H9 (cell line): ENCODE data around the gene NOP53. TPM values are rescaled to one million over a fixed set of nuclear protein-coding genes. Genes with fewer than 3 reads are reported as not detected.

Source experiments
- DNase-seq: peaks from one replicate; pipeline ENCODE4 v3.0.0-alpha.2; 2017
- H2AFZ ChIP-seq: one replicate; pipeline ENCODE4 v1.6.1; 2013; ENCODE audit warnings: mild to moderate bottlenecking, low read length, control low read depth, moderate library complexity
- H2AK5ac ChIP-seq: 2 replicates; pipeline ENCODE4 v1.6.1; 2013; ENCODE audit warnings: low read length, control low read depth, mixed read lengths; ENCODE audit not compliant: insufficient read length
- H2BK120ac ChIP-seq: one replicate; pipeline ENCODE4 v1.6.1; 2013; ENCODE audit warnings: low read depth, mild to moderate bottlenecking, low read length, control low read depth, inconsistent platforms; ENCODE audit not compliant: poor library complexity, severe bottlenecking
- H2BK12ac ChIP-seq: 2 replicates; pipeline ENCODE4 v1.6.1; 2013; ENCODE audit warnings: low read length, control low read depth, mixed read lengths, low read depth; ENCODE audit not compliant: insufficient read length
- H2BK15ac ChIP-seq: 2 replicates; pipeline ENCODE4 v1.6.1; 2013; ENCODE audit warnings: low read depth, low read length, control low read depth
- H2BK20ac ChIP-seq: one replicate; pipeline ENCODE4 v1.6.1; 2013; ENCODE audit warnings: low read depth, mild to moderate bottlenecking, low read length, control low read depth, inconsistent platforms; ENCODE audit not compliant: poor library complexity, severe bottlenecking
- H2BK5ac ChIP-seq: 2 replicates; pipeline ENCODE4 v1.6.1; 2013; ENCODE audit warnings: low read length, control low read depth, mixed read lengths; ENCODE audit not compliant: insufficient read length
- H3K14ac ChIP-seq: 2 replicates; pipeline ENCODE4 v1.6.1; 2013; ENCODE audit warnings: low read length, control low read depth; ENCODE audit not compliant: insufficient read depth
- H3K18ac ChIP-seq: 2 replicates; pipeline ENCODE4 v1.6.1; 2013; ENCODE audit warnings: low read depth, mild to moderate bottlenecking, mixed read lengths, low read length, control low read depth; ENCODE audit not compliant: insufficient read length
- H3K23ac ChIP-seq: 2 replicates; pipeline ENCODE4 v1.6.1; 2013; ENCODE audit warnings: low read length, control low read depth, mixed read lengths, low read depth; ENCODE audit not compliant: insufficient read length
- H3K23me2 ChIP-seq: 2 replicates; pipeline ENCODE4 v1.6.1; 2013; ENCODE audit warnings: low read depth, mild to moderate bottlenecking, mixed read lengths, low read length, control low read depth; ENCODE audit not compliant: insufficient read length, poor library complexity, severe bottlenecking
- H3K27ac ChIP-seq: 2 replicates; pipeline ENCODE4 v1.5.1; 2013; ENCODE audit warnings: low read length, control low read depth, mixed read lengths, low read depth; ENCODE audit not compliant: insufficient read length
- H3K27me3 ChIP-seq: 2 replicates; pipeline ENCODE4 v1.6.1; 2013; ENCODE audit warnings: low read length, control low read depth, inconsistent platforms; ENCODE audit not compliant: insufficient read depth
- H3K4ac ChIP-seq: 2 replicates; pipeline ENCODE4 v1.6.1; 2013; ENCODE audit warnings: low read depth, mild to moderate bottlenecking, control low read depth, inconsistent platforms, low read length, moderate library complexity
- H3K4me1 ChIP-seq: 2 replicates; pipeline ENCODE4 v1.6.1; 2013; ENCODE audit warnings: low read length, control low read depth, inconsistent platforms; ENCODE audit not compliant: insufficient read depth
- H3K4me2 ChIP-seq: 2 replicates; pipeline ENCODE4 v1.6.1; 2013; ENCODE audit warnings: low read length, control low read depth, mixed read lengths; ENCODE audit not compliant: insufficient read length, insufficient read depth
- H3K56ac ChIP-seq: 2 replicates; pipeline ENCODE4 v1.6.1; 2013; ENCODE audit warnings: low read depth, mild to moderate bottlenecking, mixed read lengths, low read length, control low read depth; ENCODE audit not compliant: insufficient read length
- H3K79me1 ChIP-seq: 2 replicates; pipeline ENCODE4 v1.6.1; 2013; ENCODE audit warnings: low read depth, mild to moderate bottlenecking, moderate library complexity, low read length, control low read depth, inconsistent platforms; ENCODE audit not compliant: insufficient read depth, poor library complexity, severe bottlenecking
- H3K79me2 ChIP-seq: 2 replicates; pipeline ENCODE4 v1.6.1; 2013; ENCODE audit warnings: low read length, control low read depth, inconsistent platforms; ENCODE audit not compliant: insufficient read depth
- H3K9ac ChIP-seq: 2 replicates; pipeline ENCODE4 v1.6.1; 2013; ENCODE audit warnings: low read length, control low read depth, mixed read lengths; ENCODE audit not compliant: insufficient read length; ENCODE audit errors: extremely low read depth
- H3K9me3 ChIP-seq: one replicate; pipeline ENCODE4 v1.6.1; 2013; ENCODE audit warnings: low read depth, low read length, inconsistent platforms; ENCODE audit not compliant: control insufficient read depth
- H3T11ph ChIP-seq: one replicate; pipeline ENCODE4 v1.6.1; 2013; ENCODE audit warnings: mild to moderate bottlenecking, low read length, control low read depth, inconsistent platforms
- H4K20me1 ChIP-seq: one replicate; pipeline ENCODE4 v1.6.1; 2013; ENCODE audit not compliant: control insufficient read depth, insufficient read length, insufficient read depth
- H4K5ac ChIP-seq: 2 replicates; pipeline ENCODE4 v1.6.1; 2013; ENCODE audit warnings: low read depth, mild to moderate bottlenecking, mixed read lengths, low read length, control low read depth; ENCODE audit not compliant: insufficient read length
- H4K8ac ChIP-seq: replicated peaks from 2 replicates; pipeline ENCODE4 v1.6.1; 2013; ENCODE audit warnings: low read length, control low read depth, mixed read lengths, low read depth; ENCODE audit not compliant: insufficient read length
- H4K91ac ChIP-seq: 2 replicates; pipeline ENCODE4 v1.6.1; 2013; ENCODE audit warnings: low read depth, mild to moderate bottlenecking, moderate library complexity, mixed read lengths, low read length, control low read depth; ENCODE audit not compliant: insufficient read length
- H3K27ac Mint-ChIP-seq, 3 experiments: 2 replicates in 2 of 3; 3 replicates in 1 of 3; pipeline ENCODE4 v1.8.0; 2020 to 2021; ENCODE audit warnings: mixed read lengths in 3 of 3, mild to moderate bottlenecking in 1 of 3, moderate library complexity in 1 of 3
- H3K27me3 Mint-ChIP-seq: 2 replicates; pipeline ENCODE4 v1.8.0; 2021; ENCODE audit warnings: low read depth, mild to moderate bottlenecking, moderate library complexity, mixed read lengths
- H3K36me3 Mint-ChIP-seq, 3 experiments: 2 replicates in 2 of 3; 3 replicates in 1 of 3; pipeline ENCODE4 v1.8.0; 2020 to 2021; ENCODE audit warnings: low read depth in 3 of 3, mixed read lengths in 3 of 3; ENCODE audit not compliant: insufficient read depth in 1 of 3
- H3K4me1 Mint-ChIP-seq, 2 experiments: 2 replicates each; pipeline ENCODE4 v1.8.0; 2020; ENCODE audit warnings: mixed read lengths in 2 of 2
- H3K4me3 Mint-ChIP-seq, 2 experiments: 2 replicates in 1 of 2; 3 replicates in 1 of 2; pipeline ENCODE4 v1.8.0; 2020 to 2021; ENCODE audit warnings: mild to moderate bottlenecking in 2 of 2, mixed read lengths in 2 of 2, moderate library complexity in 1 of 2
- H3K9me3 Mint-ChIP-seq, 2 experiments: 2 replicates in 1 of 2; 3 replicates in 1 of 2; pipeline ENCODE4 v1.8.0; 2020; ENCODE audit warnings: mild to moderate bottlenecking in 2 of 2, mixed read lengths in 2 of 2, moderate library complexity in 1 of 2
- CTCF ChIP-seq: fragments of 200-600 bp; sonication (generic); conservative IDR thresholded peaks from 3 replicates; pipeline ENCODE4 v1.8.0; 2021; ENCODE audit warnings: antibody characterized with exemption, mild to moderate bottlenecking
- WGBS: extraction: QIAGEN DNeasy Blood & Tissue Kit; methylation state at CpG from one replicate; pipeline ENCODE4 v1.1.7; 2013; ENCODE audit warnings: missing lambda C conversion rate, low lambda C conversion rate, mixed read lengths; ENCODE audit not compliant: insufficient read length; ENCODE audit errors: extremely low coverage; 5-methylcytosine and 5-hydroxymethylcytosine counted together
- total RNA-seq: library from RNA; stranded (reverse); gene quantifications from 2 replicates; pipeline ENCODE4 v1.2.1, GENCODE V29; 2021

The NOP53 gene
- total RNA-seq, 1 experiment from 2014 or later = 325 TPM

- H2AK5ac ChIP-seq = no peak overlapping the region
- no peak overlapping the region for H2BK120ac ChIP-seq
- Mint-ChIP-seq H3K4me3 (peak overlapping the region in 1 of 2 experiments; percentile 19; a peak in 2 of 5 replicates), H3K4me1 (peaks cover 8 to 11% of the 10 kb centered on the region in 2 experiments; a peak in 3 of 4 replicates), H3K27ac (no peak overlapping the region), H3K36me3 (peaks cover 2 to 22% (median 8%) of the 10 kb centered on the region in 3 experiments), H3K9me3 (peaks cover 18% of the 10 kb centered on the region in 2 experiments), H3K27me3 (peaks cover 15% of the 10 kb centered on the region)
- DNase-seq = no peak
- H3K18ac ChIP-seq = no peak overlapping the region
- no peak overlapping the region for H4K5ac ChIP-seq
- H3K23me2 ChIP-seq = no peaks in the 10 kb centered on the region
- no peak overlapping the region for H3K4ac ChIP-seq
- H3K23ac ChIP-seq = no peak overlapping the region
- H4K20me1 ChIP-seq = no peaks in the 10 kb centered on the region
- H3K4me2 ChIP-seq = no peak overlapping the region
- no peak overlapping the region for H2BK12ac ChIP-seq
- H4K8ac ChIP-seq = no peak overlapping the region
- H3K14ac ChIP-seq = no peak overlapping the region
- TF ChIP-seq CTCF = no peak
- H2BK5ac ChIP-seq = no peak overlapping the region
- H3T11ph ChIP-seq = no peak overlapping the region
- H2BK20ac ChIP-seq = no peak overlapping the region
- H3K27me3 ChIP-seq = no peaks in the 10 kb centered on the region
- H3K79me1 ChIP-seq = no peaks in the 10 kb centered on the region
- H3K56ac ChIP-seq = no peak overlapping the region
- WGBS = no CpG with 5 or more reads among the region's 8 CpGs
- no peaks in the 10 kb centered on the region for H3K79me2 ChIP-seq
- H3K9ac ChIP-seq = no peak overlapping the region
- no peak overlapping the region for H4K91ac ChIP-seq
- no peaks in the 10 kb centered on the region for H3K4me1 ChIP-seq
- no peak overlapping the region for H2AFZ ChIP-seq
- no peak overlapping the region for H3K27ac ChIP-seq
- H2BK15ac ChIP-seq = no peak overlapping the region
- no peaks in the 10 kb centered on the region for H3K9me3 ChIP-seq
These were observed 33.6 kb upstream of the NOP53 start for GRCh38 chr19:47711652-47712242.
